Neural progenitor cell (in vitro differentiated cells): ENCODE results near the gene MYL2. TPM values are rescaled to one million over a fixed set of nuclear protein-coding genes. Genes with fewer than 3 reads are reported as not detected.

Source experiments
- DNase-seq: peaks from one replicate; pipeline ENCODE4 v3.0.0-alpha.2; 2016; ENCODE audit warnings: low spot score
- H2AFZ ChIP-seq: fragments of 200-600 bp; sonication (generic); replicated peaks from 2 replicates; pipeline ENCODE4 v1.6.1; 2016; ENCODE audit warnings: antibody characterized with exemption
- H3F3A ChIP-seq: fragments of 200-600 bp; sonication (generic); 2 replicates; pipeline ENCODE4 v1.6.1; 2016; ENCODE audit warnings: antibody characterized with exemption, low read depth
- H3K27ac ChIP-seq: fragments of 200-600 bp; sonication (generic); 2 replicates; pipeline ENCODE4 v1.5.1; 2016; ENCODE audit warnings: mild to moderate bottlenecking
- H3K27me3 ChIP-seq: fragments of 200-600 bp; sonication (generic); 2 replicates; pipeline ENCODE4 v1.6.1; 2016; ENCODE audit warnings: mild to moderate bottlenecking, moderate library complexity
- H3K36me3 ChIP-seq: fragments of 200-600 bp; sonication (generic); 2 replicates; pipeline ENCODE4 v1.5.1; 2016
- H3K4me1 ChIP-seq: fragments of 200-600 bp; sonication (generic); 2 replicates; pipeline ENCODE4 v1.6.1; 2016; ENCODE audit warnings: mixed run types
- H3K4me2 ChIP-seq: fragments of 200-600 bp; sonication (generic); 2 replicates; pipeline ENCODE4 v1.6.1; 2016
- H3K4me3 ChIP-seq: fragments of 200-600 bp; sonication (generic); 2 replicates; pipeline ENCODE4 v1.5.1; 2016
- H3K79me2 ChIP-seq: fragments of 200-600 bp; sonication (generic); 2 replicates; pipeline ENCODE4 v1.6.1; 2016; ENCODE audit warnings: low read depth
- H3K9ac ChIP-seq: fragments of 200-600 bp; sonication (generic); 2 replicates; pipeline ENCODE4 v1.6.1; 2016
- H3K9me3 ChIP-seq: fragments of 200-600 bp; sonication (generic); 2 replicates; pipeline ENCODE4 v1.5.1; 2016; ENCODE audit warnings: low read depth
- H4K20me1 ChIP-seq: fragments of 200-600 bp; sonication (generic); 2 replicates; pipeline ENCODE4 v1.6.1; 2016; ENCODE audit warnings: low read depth
- H3K27ac Mint-ChIP-seq: 3 replicates; pipeline ENCODE4 v1.8.0; 2021; ENCODE audit warnings: mixed read lengths
- H3K27me3 Mint-ChIP-seq: 2 replicates; pipeline ENCODE4 v1.8.0; 2022; ENCODE audit warnings: low read depth, mild to moderate bottlenecking, inconsistent platforms, moderate library complexity, mixed read lengths; ENCODE audit not compliant: insufficient read depth
- H3K36me3 Mint-ChIP-seq: 3 replicates; pipeline ENCODE4 v1.8.0; 2021; ENCODE audit warnings: mixed read lengths
- H3K4me1 Mint-ChIP-seq: 3 replicates; pipeline ENCODE4 v1.8.0; 2021; ENCODE audit warnings: mixed read lengths
- H3K4me3 Mint-ChIP-seq: 3 replicates; pipeline ENCODE4 v1.8.0; 2021; ENCODE audit warnings: mild to moderate bottlenecking, moderate library complexity, mixed read lengths
- H3K9me3 Mint-ChIP-seq: 3 replicates; pipeline ENCODE4 v1.8.0; 2020; ENCODE audit warnings: mixed read lengths
- CTCF ChIP-seq: fragments of 200-600 bp; sonication (generic); IDR thresholded peaks from 2 replicates; pipeline ENCODE4 v1.5.1; 2017; ENCODE audit warnings: antibody characterized with exemption, mild to moderate bottlenecking
- EZH2 ChIP-seq: fragments of 200-600 bp; sonication (generic); IDR thresholded peaks from 2 replicates; pipeline ENCODE4 v1.6.1; 2017; ENCODE audit warnings: antibody characterized with exemption, mild to moderate bottlenecking, moderate library complexity
- EZH2phosphoT487 ChIP-seq: fragments of 200-600 bp; sonication (generic); IDR thresholded peaks from 2 replicates; pipeline ENCODE4 v1.6.1; 2017; ENCODE audit warnings: antibody characterized with exemption
- total RNA-seq: library from RNA; depleted of rRNA; stranded (reverse); fragments of >200 nt; gene quantifications from 2 replicates; pipeline ENCODE4 v1.2.3, GENCODE V29; 2015; ENCODE audit warnings: low replicate concordance

Gene MYL2
- total RNA-seq, 1 donor from 2014 or later: not detected

- TF ChIP-seq EZH2 (no peak), EZH2phosphoT487 (no peak), CTCF (no peak)
- no peak for DNase-seq
- Histone ChIP-seq H3K4me2 (no peak overlapping the region), H3F3A (peaks cover 27% of the 10 kb centered on the region), H3K9me3 (no peaks in the 10 kb centered on the region), H3K4me1 (peaks cover 12% of the 10 kb centered on the region), H3K4me3 (no peak overlapping the region), H3K27ac (no peak overlapping the region), H2AFZ (no peak overlapping the region), H3K36me3 (no peaks in the 10 kb centered on the region), H3K27me3 (peaks cover 34% of the 10 kb centered on the region), H3K9ac (no peak overlapping the region), H3K79me2 (no peaks in the 10 kb centered on the region), H4K20me1 (no peaks in the 10 kb centered on the region)
- peaks cover 6% of the 10 kb centered on the region for H3K27me3 Mint-ChIP-seq
- no peaks in the 10 kb centered on the region for H3K36me3 Mint-ChIP-seq
- no peak overlapping the region for H3K4me3 Mint-ChIP-seq
- peaks cover 7% of the 10 kb centered on the region for H3K4me1 Mint-ChIP-seq
- H3K27ac Mint-ChIP-seq: no peak overlapping the region
- no peaks in the 10 kb centered on the region for H3K9me3 Mint-ChIP-seq
Measured at GRCh38 chr12:110933326-110933974, 13.1 kb upstream of the MYL2 start.

GRCh38 chr12:110932046-110932445 lies 11.7 kb upstream of the MYL2 start:
- H3K4me1 ChIP-seq: peaks cover 8% of the 10 kb centered on the region
- H2AFZ ChIP-seq: no peak overlapping the region
- no peak overlapping the region for H3K27ac Mint-ChIP-seq
- H3K36me3 Mint-ChIP-seq: no peaks in the 10 kb centered on the region
- no peaks in the 10 kb centered on the region for H3K9me3 ChIP-seq
- H3K4me2 ChIP-seq: no peak overlapping the region
- H3K27me3 ChIP-seq: peaks cover 22% of the 10 kb centered on the region
- no peak overlapping the region for H3K4me3 Mint-ChIP-seq
- no peaks in the 10 kb centered on the region for H3K36me3 ChIP-seq
- H3K4me1 Mint-ChIP-seq: peaks cover 2% of the 10 kb centered on the region
- H3K9me3 Mint-ChIP-seq: no peaks in the 10 kb centered on the region
- no peaks in the 10 kb centered on the region for H3K79me2 ChIP-seq
- H3K9ac ChIP-seq: no peak overlapping the region
- peak; percentile 61 for TF ChIP-seq CTCF
- no peak for TF ChIP-seq EZH2phosphoT487
- no peak for TF ChIP-seq EZH2
- peaks cover 6% of the 10 kb centered on the region for H3K27me3 Mint-ChIP-seq
- no peaks in the 10 kb centered on the region for H4K20me1 ChIP-seq
- DNase-seq: peak; percentile 31
- no peak overlapping the region for H3K27ac ChIP-seq
- H3K4me3 ChIP-seq: no peak overlapping the region
- peaks cover 21% of the 10 kb centered on the region for H3F3A ChIP-seq

GRCh38 chr12:110931315-110931728 lies 10.9 kb upstream of the MYL2 start:
- Histone ChIP-seq H3K4me3 (no peak overlapping the region), H3K4me2 (no peak overlapping the region), H3K27me3 (peaks cover 15% of the 10 kb centered on the region), H3K27ac (no peak overlapping the region), H2AFZ (no peak overlapping the region), H3K79me2 (no peaks in the 10 kb centered on the region), H4K20me1 (no peaks in the 10 kb centered on the region), H3K36me3 (no peaks in the 10 kb centered on the region), H3K4me1 (peaks cover 5% of the 10 kb centered on the region), H3K9ac (no peak overlapping the region), H3F3A (peaks cover 14% of the 10 kb centered on the region), H3K9me3 (no peaks in the 10 kb centered on the region)
- TF ChIP-seq EZH2: no peak
- no peak for TF ChIP-seq EZH2phosphoT487
- TF ChIP-seq CTCF: no peak
- DNase-seq: no peak
- Mint-ChIP-seq H3K27ac (no peak overlapping the region), H3K4me3 (no peak overlapping the region), H3K9me3 (no peaks in the 10 kb centered on the region), H3K36me3 (no peaks in the 10 kb centered on the region), H3K4me1 (no peaks in the 10 kb centered on the region), H3K27me3 (peaks cover 6% of the 10 kb centered on the region)
